Liver (tissue), 9 donors: ENCODE measurements around the gene SLC8A3. TPM values are rescaled to one million over a fixed set of nuclear protein-coding genes. Genes with fewer than 3 reads are reported as not detected.

Source experiments
- DNase-seq: peaks from one replicate; pipeline ENCODE4 v3.0.0-alpha.2; 2017; ENCODE audit warnings: low spot score
- H3K27ac ChIP-seq, 2 donors: one replicate each; pipeline ENCODE4 v1.7.0; 2013; ENCODE audit warnings: inconsistent platforms in 2 of 2, low read length in 2 of 2, control low read depth in 1 of 2, low read depth in 1 of 2, mild to moderate bottlenecking in 1 of 2
- H3K27me3 ChIP-seq, 4 donors: one replicate each; pipeline versions ENCODE4 v1.6.1 to v1.7.0; 2013; ENCODE audit warnings: low read length in 3 of 4, inconsistent platforms in 1 of 4, mild to moderate bottlenecking in 1 of 4, moderate library complexity in 1 of 4; ENCODE audit not compliant: control insufficient read depth in 4 of 4, insufficient read depth in 4 of 4
- H3K36me3 ChIP-seq, 4 donors: one replicate each; pipeline versions ENCODE4 v1.6.1 to v1.7.0; 2013; ENCODE audit warnings: low read length in 3 of 4, mild to moderate bottlenecking in 3 of 4, low read depth in 1 of 4, moderate library complexity in 1 of 4; ENCODE audit not compliant: control insufficient read depth in 4 of 4, insufficient read depth in 3 of 4
- H3K4me1 ChIP-seq, 4 donors: one replicate each; pipeline versions ENCODE4 v1.6.1 to v1.7.0; 2013; ENCODE audit warnings: low read length in 3 of 4, mild to moderate bottlenecking in 3 of 4, moderate library complexity in 1 of 4; ENCODE audit not compliant: control insufficient read depth in 4 of 4, insufficient read depth in 4 of 4
- H3K4me3 ChIP-seq, 3 donors: one replicate each; pipeline versions ENCODE4 v1.6.1 to v1.7.0; 2013; ENCODE audit warnings: low read length in 3 of 3, control low read depth in 1 of 3, low read depth in 1 of 3, mild to moderate bottlenecking in 1 of 3
- H3K9ac ChIP-seq, 2 donors: one replicate each; pipeline ENCODE4 v1.7.0; 2013; ENCODE audit warnings: low read length in 2 of 2, mild to moderate bottlenecking in 2 of 2, moderate library complexity in 2 of 2, control low read depth in 1 of 2, low read depth in 1 of 2
- H3K9me3 ChIP-seq, 4 donors: one replicate each; pipeline versions ENCODE4 v1.6.1 to v1.7.0; 2013; ENCODE audit warnings: low read length in 3 of 4; ENCODE audit not compliant: control insufficient read depth in 4 of 4
- EGR1 ChIP-seq, 2 donors: IDR thresholded peaks; 2 replicates each; pipeline ENCODE4 v1.6.1; 2016 to 2018; ENCODE audit warnings: antibody characterized with exemption in 2 of 2, low read depth in 2 of 2
- FOXA2 ChIP-seq: IDR thresholded peaks from 2 replicates; pipeline ENCODE4 v1.6.1; 2016; ENCODE audit warnings: antibody characterized with exemption
- HNF4A ChIP-seq, 2 donors: conservative IDR thresholded peaks; 2 replicates each; pipeline ENCODE4 v1.6.1; 2016; ENCODE audit warnings: antibody characterized with exemption in 2 of 2, mild to moderate bottlenecking in 2 of 2
- HNF4G ChIP-seq: IDR thresholded peaks from 2 replicates; pipeline ENCODE4 v1.6.1; 2016; ENCODE audit warnings: antibody characterized with exemption
- JUND ChIP-seq, 2 donors: IDR thresholded peaks; 2 replicates each; pipeline ENCODE4 v1.6.1; 2016; ENCODE audit warnings: antibody characterized with exemption in 2 of 2
- RAD21 ChIP-seq, 2 donors: IDR thresholded peaks; 2 replicates each; pipeline ENCODE4 v1.6.1; 2016; ENCODE audit warnings: antibody characterized with exemption in 2 of 2, mild to moderate bottlenecking in 2 of 2
- REST ChIP-seq: IDR thresholded peaks from 2 replicates; pipeline ENCODE4 v1.6.1; 2016; ENCODE audit warnings: antibody characterized with exemption, mild to moderate bottlenecking
- SP1 ChIP-seq: IDR thresholded peaks from 2 replicates; pipeline ENCODE4 v1.6.1; 2018; ENCODE audit warnings: antibody characterized with exemption, mild to moderate bottlenecking
- YY1 ChIP-seq: IDR thresholded peaks from 2 replicates; pipeline ENCODE4 v1.6.1; 2016; ENCODE audit warnings: antibody characterized with exemption, mild to moderate bottlenecking
- WGBS: extraction: QIAGEN DNeasy Blood & Tissue Kit; methylation state at CpG from one replicate; pipeline ENCODE4 v1.1.7; 2013; 5-methylcytosine and 5-hydroxymethylcytosine counted together
- polyA plus RNA-seq, 2 donors: library from polyadenylated mRNA; stranded (reverse) in 1 of 2; unstranded in 1 of 2; fragments of 200-250 nt in 1 of 2; fragments of >200 nt in 1 of 2; fragmentation: Nextera tagmentation in 1 of 2; extraction: Ambion mirVana in 1 of 2; gene quantifications; one replicate each; pipeline versions ENCODE4 v1.2.1 to v1.2.3, GENCODE V29; 2013 to 2015
- total RNA-seq, 2 donors: library from RNA; depleted of rRNA; stranded (reverse); fragments of >200 nt; gene quantifications; one replicate each; pipeline ENCODE4 v1.2.3, GENCODE V29; 2014
- TF ChIP-seq, protein P1 (sequence below): IDR thresholded peaks from 2 replicates; pipeline ENCODE4 v1.6.1; 2016; ENCODE audit warnings: antibody characterized with exemption
- TF ChIP-seq, protein P2 (sequence below): IDR thresholded peaks from 2 replicates; pipeline ENCODE4 v1.6.1; 2016; ENCODE audit warnings: antibody characterized with exemption
- donor health status: healthy.
- donor health status: healthy.
- donor health status: healthy.
- donor health status: healthy.
- donor health status: healthy.

Gene SLC8A3
- total and polyA plus RNA-seq, 4 donors, result 0.05 to 0.56 (median 0.10) TPM; not detected in 1

DNA sequence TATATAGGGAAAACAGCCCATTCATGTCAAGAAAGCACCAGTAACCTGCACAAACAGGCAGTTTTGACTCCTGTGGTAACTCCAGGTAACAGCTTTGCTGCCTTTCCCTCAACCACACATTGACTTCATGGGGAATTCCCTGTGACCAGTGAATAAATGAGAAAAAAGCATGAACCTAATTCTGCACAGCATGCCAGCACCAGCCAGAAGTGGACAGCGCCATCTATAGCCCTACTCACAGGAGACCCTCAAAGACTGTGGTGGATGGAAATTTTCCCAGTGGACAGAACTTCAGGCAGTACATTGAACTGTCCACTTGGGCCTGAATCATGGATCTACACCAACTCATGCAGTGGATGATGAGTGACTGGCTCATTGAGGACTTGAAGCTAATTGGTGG, 152.1 kb downstream of the SLC8A3 start:
- Histone ChIP-seq H3K9me3 (no peaks in the 10 kb centered on the region), H3K9ac (no peak overlapping the region), H3K4me1 (no peaks in the 10 kb centered on the region), H3K27ac (no peak overlapping the region), H3K27me3 (no peaks in the 10 kb centered on the region), H3K4me3 (no peak overlapping the region), H3K36me3 (peaks cover 0 to 2% (median 0%) of the 10 kb centered on the region in 4 donors)
- WGBS, result 64% methylated on average over 1 of the region's 1 CpG
- no peak for DNase-seq
- TF ChIP-seq EGR1 (IDR thresholded peaks at IDR 0.05; ENCODE audit: low read depth in 2 of 2) (no peak), SP1 (no peak), REST (peak; percentile 93), RAD21 (IDR thresholded peaks at IDR 0.05) (no peak), FOXA2 (no peak), JUND (IDR thresholded peaks at IDR 0.05) (no peak), HNF4A (conservative IDR thresholded peaks at IDR 0.05) (no peak)
- TF ChIP-seq, protein P1, sequence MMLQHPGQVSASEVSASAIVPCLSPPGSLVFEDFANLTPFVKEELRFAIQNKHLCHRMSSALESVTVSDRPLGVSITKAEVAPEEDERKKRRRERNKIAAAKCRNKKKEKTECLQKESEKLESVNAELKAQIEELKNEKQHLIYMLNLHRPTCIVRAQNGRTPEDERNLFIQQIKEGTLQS, result no peak

DNA sequence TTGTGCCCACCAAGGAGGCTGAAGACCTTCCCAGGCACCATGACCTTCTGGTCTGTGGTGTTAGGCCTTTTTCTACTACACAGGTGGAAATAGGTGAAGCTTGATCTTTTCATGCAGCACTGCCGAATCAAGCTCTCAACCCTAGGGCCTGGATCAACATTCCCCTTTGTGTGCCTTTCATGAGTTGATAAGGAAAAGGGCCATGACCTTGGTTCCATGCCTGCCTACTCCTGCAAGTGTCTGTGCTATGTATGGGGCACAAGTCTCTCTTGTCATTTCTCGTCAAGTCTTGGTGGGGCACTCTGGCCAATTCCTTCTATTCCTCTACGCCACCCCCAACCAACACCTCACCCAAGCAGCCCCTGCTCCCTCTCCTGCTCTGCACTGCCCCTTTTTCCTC, 154.5 kb downstream of the SLC8A3 start:
- no peak overlapping the region for H3K27ac ChIP-seq
- no peak for DNase-seq
- no peaks in the 10 kb centered on the region for H3K9me3 ChIP-seq
- H3K36me3 ChIP-seq, result peaks cover 0 to 2% (median 0%) of the 10 kb centered on the region in 4 donors
- H3K4me3 ChIP-seq, result no peak overlapping the region
- no peaks in the 10 kb centered on the region for H3K27me3 ChIP-seq
- TF ChIP-seq YY1, result no peak
- TF ChIP-seq, protein P1, result no peak
- no peak for TF ChIP-seq HNF4G
- 73% methylated on average over 3 of the region's 3 CpGs for WGBS
- no peak overlapping the region for H3K9ac ChIP-seq
- H3K4me1 ChIP-seq, result peaks cover 0 to 10% (median 7%) of the 10 kb centered on the region in 4 donors

GRCh38 chr14:70033561-70033960, 155.2 kb downstream of the SLC8A3 start:
- Histone ChIP-seq H3K27me3 (no peaks in the 10 kb centered on the region), H3K36me3 (peaks cover 0 to 2% (median 0%) of the 10 kb centered on the region in 4 donors), H3K9ac (no peak overlapping the region), H3K27ac (no peak overlapping the region), H3K4me3 (no peak overlapping the region), H3K9me3 (no peaks in the 10 kb centered on the region), H3K4me1 (peaks cover 4 to 17% (median 14%) of the 10 kb centered on the region in 4 donors)
- 93% methylated on average over 2 of the region's 2 CpGs for WGBS
- TF ChIP-seq, protein P2, sequence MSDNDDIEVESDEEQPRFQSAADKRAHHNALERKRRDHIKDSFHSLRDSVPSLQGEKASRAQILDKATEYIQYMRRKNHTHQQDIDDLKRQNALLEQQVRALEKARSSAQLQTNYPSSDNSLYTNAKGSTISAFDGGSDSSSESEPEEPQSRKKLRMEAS, result no peak
- no peak for TF ChIP-seq JUND (IDR thresholded peaks at IDR 0.05)
- TF ChIP-seq FOXA2, result no peak
- DNase-seq, result no peak
